Testis (tissue), 3 donors: ENCODE data around the gene TAX1BP1. TPM values are rescaled to one million over a fixed set of nuclear protein-coding genes. Genes with fewer than 3 reads are reported as not detected.
A peak's percentile ranks its signal among the peaks of the same experiment; 100 is the strongest.

ENCODE experiments used
- DNase-seq: peaks from one replicate; pipeline ENCODE4 v3.0.0-alpha.2; 2019
- H3K27ac ChIP-seq, 2 donors: fragments of 200-600 bp; sonication (generic); one replicate each; pipeline ENCODE4 v1.5.1; 2019
- H3K27me3 ChIP-seq: fragments of 200-600 bp; sonication (generic); one replicate; pipeline ENCODE4 v1.5.1; 2019
- H3K36me3 ChIP-seq: fragments of 200-600 bp; sonication (generic); one replicate; pipeline ENCODE4 v1.5.1; 2017; ENCODE audit warnings: low read depth; ENCODE audit errors: missing control alignments
- H3K4me1 ChIP-seq: fragments of 200-600 bp; sonication (generic); one replicate; pipeline ENCODE4 v1.5.1; 2019
- H3K4me3 ChIP-seq, 2 donors: fragments of 200-600 bp; sonication (generic); one replicate each; pipeline ENCODE4 v1.5.1; 2017 to 2019
- H3K9me3 ChIP-seq: fragments of 200-600 bp; sonication (generic); one replicate; pipeline ENCODE4 v1.5.1; 2017
- POLR2A ChIP-seq: fragments of 450-650 bp; IDR thresholded peaks from one replicate; pipeline ENCODE4 v1.6.1; 2017; ENCODE audit warnings: antibody characterized with exemption, mild to moderate bottlenecking, moderate library complexity
- WGBS, 2 donors: methylation state at CpG; one replicate each; pipeline ENCODE4 v1.1.5; 2018; 5-methylcytosine and 5-hydroxymethylcytosine counted together
- intact Hi-C: fragments of 100-400 bp; cut with DNase I; formaldehyde crosslinking; loops from one replicate; pipeline ENCODE4 v1.15.1; 2023; ENCODE audit warnings: low total_unique reads
- polyA plus RNA-seq: library from polyadenylated mRNA; stranded (reverse); fragments of 350-450 nt; fragmentation: Illumina TruSeq; extraction: RNeasy Lipid Tissue Mini Kit (QIAGEN cat#74804); gene quantifications from one replicate; pipeline ENCODE4 v1.2.3, GENCODE V29; 2014; ENCODE audit warnings: low read depth, low replicate concordance; ENCODE audit not compliant: insufficient read depth
- total RNA-seq, 2 donors: library from RNA; depleted of rRNA; stranded (reverse); fragments of >200 nt; gene quantifications; one replicate each; pipeline ENCODE4 v1.2.3, GENCODE V29; 2016
- TF ChIP-seq, protein P1 (sequence below), 3 experiments: fragments of 450-650 bp in 2 of 3; fragments of 200-600 bp in 1 of 3; sonication (generic) in 1 of 3; IDR thresholded peaks; one replicate each; pipeline ENCODE4 v1.5.1; 2016 to 2019; ENCODE audit warnings: antibody characterized with exemption in 3 of 3, mild to moderate bottlenecking in 2 of 3, moderate library complexity in 1 of 3

TAX1BP1 gene
- total and polyA plus RNA-seq, 3 donors from 2014 or later = 36.8 to 155 (median 154) TPM

DNA sequence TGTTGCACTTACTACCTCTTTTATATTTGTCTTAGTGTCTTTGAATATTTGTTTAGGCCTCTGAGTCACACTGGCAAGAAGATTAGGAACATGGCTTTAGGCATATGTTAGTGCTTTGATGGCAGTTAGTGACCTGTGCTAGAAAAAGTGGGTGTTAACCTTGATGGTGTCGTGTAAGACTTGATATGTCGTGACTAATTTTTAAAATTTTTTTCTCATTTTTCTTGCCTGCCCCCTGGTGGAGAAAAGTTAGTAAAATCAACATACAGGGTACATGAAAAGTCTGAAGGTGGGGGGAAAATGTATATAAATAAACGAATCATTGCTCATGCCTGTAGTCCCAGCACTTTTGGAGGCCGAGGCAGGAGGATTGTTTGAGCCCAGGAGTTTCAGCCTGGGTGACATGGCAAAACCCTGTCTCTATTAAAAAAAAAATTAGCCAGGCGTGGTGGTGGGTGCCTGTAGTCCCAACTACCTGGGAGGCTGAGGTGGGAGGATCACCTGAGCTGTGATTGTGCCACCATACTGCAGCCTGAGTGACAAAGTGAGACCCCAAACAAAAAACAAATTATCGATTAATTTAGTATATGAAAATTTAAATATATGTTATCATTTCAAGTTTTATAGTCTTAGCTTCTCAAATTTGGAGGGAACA lies 44.6 kb downstream of the TAX1BP1 start:
- peaks cover 7% of the 10 kb centered on the region for H3K4me1 ChIP-seq
- DNase-seq = no peak
- no peak overlapping the region for H3K4me3 ChIP-seq
- no peak overlapping the region for H3K27ac ChIP-seq
- no peak for TF ChIP-seq POLR2A
- TF ChIP-seq, protein P1, sequence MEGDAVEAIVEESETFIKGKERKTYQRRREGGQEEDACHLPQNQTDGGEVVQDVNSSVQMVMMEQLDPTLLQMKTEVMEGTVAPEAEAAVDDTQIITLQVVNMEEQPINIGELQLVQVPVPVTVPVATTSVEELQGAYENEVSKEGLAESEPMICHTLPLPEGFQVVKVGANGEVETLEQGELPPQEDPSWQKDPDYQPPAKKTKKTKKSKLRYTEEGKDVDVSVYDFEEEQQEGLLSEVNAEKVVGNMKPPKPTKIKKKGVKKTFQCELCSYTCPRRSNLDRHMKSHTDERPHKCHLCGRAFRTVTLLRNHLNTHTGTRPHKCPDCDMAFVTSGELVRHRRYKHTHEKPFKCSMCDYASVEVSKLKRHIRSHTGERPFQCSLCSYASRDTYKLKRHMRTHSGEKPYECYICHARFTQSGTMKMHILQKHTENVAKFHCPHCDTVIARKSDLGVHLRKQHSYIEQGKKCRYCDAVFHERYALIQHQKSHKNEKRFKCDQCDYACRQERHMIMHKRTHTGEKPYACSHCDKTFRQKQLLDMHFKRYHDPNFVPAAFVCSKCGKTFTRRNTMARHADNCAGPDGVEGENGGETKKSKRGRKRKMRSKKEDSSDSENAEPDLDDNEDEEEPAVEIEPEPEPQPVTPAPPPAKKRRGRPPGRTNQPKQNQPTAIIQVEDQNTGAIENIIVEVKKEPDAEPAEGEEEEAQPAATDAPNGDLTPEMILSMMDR (IDR thresholded peaks at IDR 0.05) = peak; percentile 35 to 68 (median 57)
- H3K27me3 ChIP-seq = no peaks in the 10 kb centered on the region
- WGBS, 2 donors = 70 to 71% methylated on average over 6 of the region's 6 CpGs
- intact Hi-C loops = no loop called here
- no peaks in the 10 kb centered on the region for H3K9me3 ChIP-seq
- H3K36me3 ChIP-seq = no peaks in the 10 kb centered on the region

DNA sequence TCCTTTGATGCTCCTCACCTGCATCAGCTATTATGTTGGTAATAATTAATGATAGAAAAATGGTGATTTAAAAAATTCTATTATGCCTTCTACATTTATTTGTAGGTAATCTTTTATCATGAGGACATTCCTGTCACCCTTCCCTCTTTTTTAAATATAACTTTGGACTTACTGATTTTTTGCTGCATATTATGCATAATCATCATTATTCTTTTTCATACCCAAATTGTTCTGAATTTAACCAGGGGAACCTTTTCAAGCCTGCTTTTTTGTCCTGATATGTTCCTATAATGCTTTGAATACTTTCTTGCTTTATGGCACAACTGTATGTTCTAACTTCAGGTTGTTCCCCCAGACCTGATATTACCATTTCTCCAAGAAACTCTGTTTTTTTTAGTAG lies 48.5 kb downstream of the TAX1BP1 start:
- no peak overlapping the region for H3K27ac ChIP-seq
- H3K4me3 ChIP-seq = no peak overlapping the region
- no peak for DNase-seq
- intact Hi-C loops = no loop called here
- no peak for TF ChIP-seq POLR2A
- TF ChIP-seq, protein P1 (IDR thresholded peaks at IDR 0.05) = no peak
- no peaks in the 10 kb centered on the region for H3K36me3 ChIP-seq
- peaks cover 5% of the 10 kb centered on the region for H3K4me1 ChIP-seq
- H3K27me3 ChIP-seq = no peaks in the 10 kb centered on the region
- H3K9me3 ChIP-seq = no peaks in the 10 kb centered on the region

DNA sequence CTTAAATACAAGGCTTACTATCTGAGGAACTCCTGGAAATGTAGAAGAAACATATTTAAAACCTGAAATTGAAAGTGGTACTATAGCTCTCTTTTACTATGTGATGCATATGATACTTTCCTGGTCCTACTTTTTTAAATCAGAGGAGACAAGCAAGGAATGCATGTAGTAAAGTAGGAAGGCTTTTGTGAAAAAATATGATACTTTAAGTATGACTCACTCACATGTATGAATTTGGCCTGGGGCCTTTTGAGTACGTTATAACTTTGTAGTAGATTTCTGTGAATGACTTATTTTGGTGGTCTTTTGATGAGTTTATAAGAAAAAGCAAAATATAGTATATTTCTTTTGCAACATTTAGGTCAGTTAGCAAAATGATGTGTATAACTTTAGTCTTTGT lies 53.8 kb downstream of the TAX1BP1 start:
- Histone ChIP-seq H3K27ac (no peak overlapping the region), H3K36me3 (no peaks in the 10 kb centered on the region), H3K9me3 (no peaks in the 10 kb centered on the region), H3K4me3 (no peak overlapping the region), H3K27me3 (no peaks in the 10 kb centered on the region), H3K4me1 (no peaks in the 10 kb centered on the region)
- TF ChIP-seq, protein P1 (IDR thresholded peaks at IDR 0.05) = no peak
- no peak for TF ChIP-seq POLR2A
- DNase-seq = no peak
- intact Hi-C loops = no loop called here
- WGBS, 2 donors = 82 to 88% methylated on average over 1 of the region's 1 CpG

DNA sequence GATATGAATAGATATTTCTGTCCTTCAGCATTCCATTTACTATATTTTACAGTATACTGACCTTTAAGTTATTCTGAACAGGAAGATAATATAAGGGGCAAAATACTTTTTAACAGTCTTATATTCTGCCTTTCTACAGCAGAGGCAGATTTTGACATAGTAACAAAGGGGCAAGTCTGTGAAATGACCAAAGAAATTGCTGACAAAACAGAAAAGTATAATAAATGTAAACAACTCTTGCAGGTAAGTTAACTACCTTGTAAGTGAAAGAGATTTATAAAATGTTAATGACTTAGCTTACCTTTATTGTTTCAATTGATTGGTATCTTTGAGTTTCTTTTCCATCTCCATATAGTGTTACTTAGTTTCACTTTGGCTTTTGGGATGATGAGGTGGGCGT lies 56.0 kb downstream of the TAX1BP1 start:
- H3K36me3 ChIP-seq = no peaks in the 10 kb centered on the region
- intact Hi-C loops = no loop called here

More for the DNA sequence above, 56.0 kb downstream of the TAX1BP1 start:
- Histone ChIP-seq H3K27me3 (no peaks in the 10 kb centered on the region), H3K4me1 (no peaks in the 10 kb centered on the region), H3K9me3 (no peaks in the 10 kb centered on the region), H3K4me3 (no peak overlapping the region), H3K27ac (no peak overlapping the region)
- TF ChIP-seq, protein P1 (IDR thresholded peaks at IDR 0.05) = no peak
- TF ChIP-seq POLR2A = no peak
- DNase-seq = no peak
- WGBS, 2 donors = 92 to 96% methylated on average over 1 of the region's 1 CpG
